ENCODE measurements around the gene P3H4.

DNA sequence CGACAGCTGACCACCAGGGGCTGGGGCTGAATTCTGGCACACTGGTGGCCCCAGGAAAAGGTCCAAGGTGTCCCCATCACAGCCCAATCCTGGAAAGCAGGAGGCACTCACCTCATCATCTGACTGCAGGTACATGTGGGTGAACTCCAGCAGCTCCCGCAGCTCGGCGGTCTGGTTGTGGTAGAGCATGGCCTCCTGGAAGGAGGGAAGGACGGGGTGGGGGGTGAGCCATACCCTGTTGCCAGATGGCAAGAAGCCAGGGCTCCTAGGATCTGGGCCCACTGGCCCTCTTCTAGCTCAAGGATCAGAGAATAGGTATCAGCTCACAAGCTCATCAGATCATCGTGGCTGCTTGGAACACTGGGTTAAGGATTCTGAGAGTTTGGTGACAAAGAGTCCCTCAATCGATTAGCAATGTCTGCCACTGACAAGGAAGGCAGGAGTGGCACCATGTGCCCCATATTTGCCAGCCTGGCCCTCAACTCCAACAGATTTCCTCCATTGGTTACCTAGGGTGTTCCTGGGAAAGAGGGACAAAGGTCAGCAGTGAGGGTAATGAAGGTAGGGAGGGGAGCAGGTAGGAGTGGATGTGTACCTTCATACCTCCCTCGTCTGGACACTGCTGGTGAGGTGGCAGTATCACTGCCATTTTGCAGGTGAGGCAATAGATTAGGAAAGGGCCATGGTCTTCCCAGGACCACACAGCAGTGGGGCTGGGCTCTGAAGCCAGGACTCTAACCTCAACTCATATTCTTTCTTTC, 4.9 kb downstream of the P3H4 start:
- TF ChIP-seq POLR2AphosphoS5 (IDR thresholded peaks at IDR 0.05; ENCODE audit: low read depth, low read length): no peak
- TF ChIP-seq POLR2A (IDR thresholded peaks at IDR 0.05; ENCODE audit: low read depth, low read length): no peak
- no peak for TF ChIP-seq TAF1 (IDR thresholded peaks at IDR 0.05; ENCODE audit: low read depth, low read length)
- no peak for TF ChIP-seq PAX5 (IDR thresholded peaks at IDR 0.05; ENCODE audit: insufficient read depth, low read length, severe bottlenecking)
- no peak for TF ChIP-seq POU2F2 (IDR thresholded peaks at IDR 0.05; ENCODE audit: low read depth, low read length)
- TF ChIP-seq SPI1 (IDR thresholded peaks at IDR 0.05; ENCODE audit: low read depth, low read length): no peak

Measured in GM12891 (cell line).